Activated T-helper 2 cell treated with anti-CD3 and anti-CD28 coated beads, Interferon-gamma antibody, Interleukin-2, Interleukin-4, amounts not matched to agents 10 μg/mL and 5 μg/mL and 100 μg/mL, durations not matched to agents 14 hours and 24 hours and 36 hours (primary cell): ENCODE results near the gene TRIM75. TPM values are rescaled to one million over a fixed set of nuclear protein-coding genes. Genes with fewer than 3 reads are reported as not detected.
"Not testable (repeated sequence)": the region's sequence is repeated elsewhere in the genome, so short reads cannot be mapped to it uniquely, and the experiment has no call there.

Experiments
- DNase-seq: peaks from one replicate; pipeline ENCODE4 v3.0.0; 2021; ENCODE audit warnings: low spot score
- H3K27ac Mint-ChIP-seq: one replicate; pipeline ENCODE4 v1.8.0; 2021; ENCODE audit warnings: mixed read lengths
- H3K27me3 Mint-ChIP-seq: one replicate; pipeline ENCODE4 v1.8.0; 2021; ENCODE audit warnings: low read depth, mixed read lengths
- H3K36me3 Mint-ChIP-seq: one replicate; pipeline ENCODE4 v1.8.0; 2021; ENCODE audit warnings: low read depth, mixed read lengths
- H3K4me1 Mint-ChIP-seq: one replicate; pipeline ENCODE4 v1.8.0; 2021; ENCODE audit warnings: low read depth, mixed read lengths
- H3K4me3 Mint-ChIP-seq: one replicate; pipeline ENCODE4 v1.8.0; 2021; ENCODE audit warnings: low read depth, mild to moderate bottlenecking, moderate library complexity, mixed read lengths
- H3K9me3 Mint-ChIP-seq: one replicate; pipeline ENCODE4 v1.8.0; 2021; ENCODE audit warnings: mixed read lengths
- intact Hi-C: fragments of 100-400 bp; cut with micrococcal nuclease; formaldehyde crosslinking; loops from one replicate; pipeline ENCODE4 v1.15.1; 2023
- total RNA-seq: library from RNA; stranded (reverse); gene quantifications from 2 replicates; pipeline ENCODE4 v1.2.3, GENCODE V29; 2022

TRIM75 gene
- total RNA-seq, 1 donor from 2014 or later, result not detected

DNA sequence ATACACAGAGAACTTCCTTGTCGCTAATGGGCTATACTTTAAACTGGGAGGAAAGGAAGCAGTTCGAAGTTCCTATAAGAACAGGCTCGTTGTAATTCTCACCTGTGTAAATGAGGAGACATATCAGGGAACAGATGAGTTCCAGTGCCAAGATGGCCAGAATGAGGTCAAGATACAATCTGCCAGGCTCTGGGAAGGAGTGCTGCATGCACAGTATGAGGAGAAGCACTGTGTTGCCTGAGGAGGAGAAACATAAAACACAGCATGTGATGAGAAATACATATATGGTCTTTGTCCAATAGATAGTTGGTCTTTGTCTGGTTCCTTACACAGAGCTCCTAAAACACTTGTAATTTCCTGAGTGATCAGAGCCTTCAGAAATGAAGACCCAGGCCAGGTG lies 34.7 kb downstream of the TRIM75 start:
- Mint-ChIP-seq H3K4me1 (no peaks in the 10 kb centered on the region), H3K27me3 (no peaks in the 10 kb centered on the region), H3K36me3 (peaks cover 14% of the 10 kb centered on the region), H3K27ac (no peak overlapping the region), H3K9me3 (no peaks in the 10 kb centered on the region), H3K4me3 (no peak overlapping the region)
- DNase-seq, result no peak
- intact Hi-C loops, result no loop called here

GRCh38 chr4:165092187-165092586 lies 38.5 kb downstream of the TRIM75 start:
- intact Hi-C loops, H3K27ac Mint-ChIP-seq, DNase-seq, H3K9me3 Mint-ChIP-seq, H3K4me3 Mint-ChIP-seq, H3K4me1 Mint-ChIP-seq, H3K27me3 Mint-ChIP-seq, H3K36me3 Mint-ChIP-seq: not testable (repeated sequence)

DNA sequence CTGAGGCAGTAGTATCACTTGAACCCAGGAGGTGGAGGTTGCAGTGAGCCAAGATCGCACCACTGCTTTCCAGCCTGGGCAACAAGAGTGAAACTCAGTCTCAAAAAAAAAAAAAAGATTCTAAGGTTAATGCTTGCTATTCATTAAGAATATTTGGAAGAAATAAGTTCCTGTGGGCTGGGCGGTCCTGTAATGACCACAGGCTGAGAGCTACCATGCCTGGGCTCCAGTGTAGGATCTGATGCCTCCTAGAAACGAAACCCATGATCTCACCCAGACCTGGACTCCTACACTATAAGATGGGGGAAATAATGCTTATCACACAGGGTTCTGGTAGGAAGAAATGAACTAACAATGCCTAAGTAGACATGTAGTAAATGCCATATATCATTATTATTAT lies 41.2 kb downstream of the TRIM75 start:
- H3K4me1 Mint-ChIP-seq, result no peaks in the 10 kb centered on the region
- no peaks in the 10 kb centered on the region for H3K9me3 Mint-ChIP-seq
- no peak for DNase-seq
- no peak overlapping the region for H3K27ac Mint-ChIP-seq
- H3K4me3 Mint-ChIP-seq, result no peak overlapping the region
- intact Hi-C loops, result no loop called here
- peaks cover 4% of the 10 kb centered on the region for H3K36me3 Mint-ChIP-seq
- H3K27me3 Mint-ChIP-seq, result no peaks in the 10 kb centered on the region

DNA sequence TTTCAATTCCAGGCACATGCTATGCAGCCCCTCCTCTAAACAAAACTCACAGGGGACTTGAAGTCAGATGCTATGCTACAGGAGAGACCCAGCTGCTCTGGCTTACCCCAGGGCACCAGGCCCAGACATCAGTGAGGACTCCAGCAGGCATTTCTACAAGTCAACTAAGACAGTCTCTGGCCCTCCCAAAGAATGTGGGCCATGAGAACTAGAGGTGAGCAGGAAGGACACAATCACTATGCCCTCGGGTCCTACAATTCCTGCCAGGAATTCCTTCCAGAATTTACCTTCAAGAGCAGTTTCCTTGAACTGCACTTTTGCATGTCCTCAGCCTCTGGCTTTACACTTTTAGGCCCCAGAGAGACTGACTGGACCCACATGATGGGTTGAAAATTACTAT lies 41.6 kb downstream of the TRIM75 start:
- no peaks in the 10 kb centered on the region for H3K4me1 Mint-ChIP-seq
- H3K36me3 Mint-ChIP-seq, result peaks cover 4% of the 10 kb centered on the region
- no peak for DNase-seq
- intact Hi-C loops, result no loop called here
- no peak overlapping the region for H3K27ac Mint-ChIP-seq
- H3K4me3 Mint-ChIP-seq, result no peak overlapping the region
- no peaks in the 10 kb centered on the region for H3K9me3 Mint-ChIP-seq
- no peaks in the 10 kb centered on the region for H3K27me3 Mint-ChIP-seq

DNA sequence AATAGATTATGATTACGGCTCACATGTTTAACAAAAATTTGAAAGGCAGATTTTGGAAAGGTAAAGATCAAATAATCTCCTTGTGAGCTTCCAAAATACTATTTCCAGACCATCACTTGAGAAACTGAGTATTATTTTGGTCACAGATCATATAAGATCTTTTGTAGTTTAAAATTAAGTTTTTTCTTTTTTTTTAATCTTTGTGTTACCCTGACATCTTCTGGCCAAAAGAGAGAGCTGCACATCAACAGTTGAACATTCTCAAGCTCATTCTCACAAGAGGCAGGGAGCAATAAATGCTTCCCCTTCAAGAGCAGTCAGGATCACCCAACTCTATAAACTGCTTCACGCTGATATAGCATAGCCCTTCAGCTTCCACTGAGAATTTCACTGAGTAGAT lies 43.1 kb downstream of the TRIM75 start:
- Mint-ChIP-seq H3K9me3 (no peaks in the 10 kb centered on the region), H3K4me3 (no peak overlapping the region), H3K27me3 (no peaks in the 10 kb centered on the region), H3K36me3 (peaks cover 10% of the 10 kb centered on the region), H3K27ac (no peak overlapping the region), H3K4me1 (no peaks in the 10 kb centered on the region)
- intact Hi-C loops, result loop anchor here (1.0 kb wide), 1 partner anchor 317 kb away; no protein-coding TSS in a partner anchor
- no peak for DNase-seq

DNA sequence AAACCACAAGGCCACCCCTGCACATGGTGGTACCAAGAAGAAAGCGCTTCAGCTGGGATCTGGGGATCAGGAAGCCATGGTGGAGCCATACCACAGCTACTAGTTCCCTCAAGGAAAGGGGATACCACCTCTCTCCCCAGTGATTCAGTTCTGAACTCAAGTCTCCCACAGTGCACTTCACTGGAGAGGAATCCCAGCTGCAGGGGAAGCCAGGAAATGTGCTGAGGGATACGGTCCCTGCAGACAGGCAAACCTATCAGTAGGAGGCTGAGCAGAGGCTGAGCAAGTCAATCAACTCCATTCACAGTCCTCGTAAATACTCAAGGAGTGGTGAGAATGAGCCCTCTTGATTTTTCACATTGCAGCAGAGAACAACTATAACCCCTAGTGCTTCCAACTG lies 48.0 kb downstream of the TRIM75 start:
- intact Hi-C loops, result no loop called here
- peaks cover 16% of the 10 kb centered on the region for H3K36me3 Mint-ChIP-seq
- H3K27ac Mint-ChIP-seq, result no peak overlapping the region
- DNase-seq, result no peak
- no peak overlapping the region for H3K4me3 Mint-ChIP-seq
- no peaks in the 10 kb centered on the region for H3K9me3 Mint-ChIP-seq
- no peaks in the 10 kb centered on the region for H3K27me3 Mint-ChIP-seq
- no peaks in the 10 kb centered on the region for H3K4me1 Mint-ChIP-seq

DNA sequence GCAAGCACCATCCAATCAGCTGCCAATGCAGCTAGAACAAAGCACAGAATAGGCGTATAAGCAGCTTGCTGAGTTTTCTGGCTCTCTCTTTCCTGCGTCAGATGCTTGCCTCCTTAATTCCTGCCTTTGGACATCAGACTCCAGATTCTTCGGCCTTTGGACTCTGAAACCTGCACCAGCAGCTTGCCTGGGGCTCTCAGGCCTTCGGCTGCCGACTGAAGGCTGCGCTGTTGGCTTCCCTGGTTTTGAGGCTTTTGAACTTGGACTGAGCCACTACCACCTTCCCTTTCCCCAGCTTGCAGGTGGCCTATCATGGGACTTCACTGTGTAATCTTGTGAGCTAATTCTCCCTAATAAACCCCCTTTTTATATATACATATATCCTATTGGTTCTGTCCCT lies 52.9 kb downstream of the TRIM75 start:
- Mint-ChIP-seq H3K9me3 (no peaks in the 10 kb centered on the region), H3K36me3 (peaks cover 17% of the 10 kb centered on the region), H3K27ac (no peak overlapping the region), H3K4me3 (no peak overlapping the region), H3K4me1 (no peaks in the 10 kb centered on the region), H3K27me3 (no peaks in the 10 kb centered on the region)
- intact Hi-C loops, result no loop called here
- no peak for DNase-seq

Other genes with a start within 250 kb of the TRIM75 start
- gene APELA, start 176.7 kb upstream of the TRIM75 start, total RNA-seq, result not detected in 2 replicates
- 2.7 and 3.2 TPM in 2 replicates for gene TRIM61, start 76.2 kb upstream of the TRIM75 start, total RNA-seq
- not detected in 2 replicates for gene TRIM60, start 21.9 kb upstream of the TRIM75 start, total RNA-seq
- 13.4 and 14.4 TPM in 2 replicates for gene TMEM192, start 59.0 kb downstream of the TRIM75 start, total RNA-seq
- gene KLHL2, start 153.7 kb downstream of the TRIM75 start, total RNA-seq, result 30.3 and 32.3 TPM in 2 replicates